Measurements from ENCODE around the gene PRAME.
"Not testable (repeated sequence)": the region's sequence is repeated elsewhere in the genome, so short reads cannot be mapped to it uniquely, and the experiment has no call there.

Gene PRAME

GRCh38 chr22:22550789-22551434 is 8.2 kb downstream of the PRAME start:
- DNase-seq (ENCODE audit: low read depth, low spot score): no peak

GRCh38 chr22:22548910-22549309 is 10.2 kb downstream of the PRAME start:
- no peak for DNase-seq (ENCODE audit: low read depth, low spot score)

GRCh38 chr22:22548317-22548716 is 10.7 kb downstream of the PRAME start:
- DNase-seq (ENCODE audit: low read depth, low spot score): no peak

GRCh38 chr22:22547692-22548300 is 11.3 kb downstream of the PRAME start:
- no peak for DNase-seq (ENCODE audit: low read depth, low spot score)

DNA sequence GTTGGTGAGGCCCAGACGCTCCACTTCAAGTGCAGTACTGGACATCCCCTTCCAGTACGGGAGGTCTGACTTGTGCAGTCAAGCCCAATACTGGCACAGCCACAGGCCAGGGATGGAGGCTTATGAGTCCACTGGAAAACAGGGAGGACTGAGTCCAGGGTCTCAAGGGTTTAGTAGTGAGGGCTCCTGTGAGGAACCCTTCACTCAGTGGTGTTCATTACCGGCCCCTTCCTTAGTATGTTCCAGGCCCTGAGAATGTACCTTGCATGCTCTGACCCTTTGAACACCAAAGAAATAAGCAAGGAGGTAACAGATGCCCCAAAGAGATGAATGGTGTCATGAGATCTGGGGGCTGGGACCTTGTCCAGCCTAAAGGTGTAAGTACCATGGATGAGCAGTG is 11.8 kb downstream of the PRAME start:
- no peak for DNase-seq (ENCODE audit: low read depth, low spot score)

- DNase-seq (ENCODE audit: low read depth, low spot score): no peak
These were observed 12.6 kb downstream of the PRAME start for GRCh38 chr22:22546490-22546889.

DNA sequence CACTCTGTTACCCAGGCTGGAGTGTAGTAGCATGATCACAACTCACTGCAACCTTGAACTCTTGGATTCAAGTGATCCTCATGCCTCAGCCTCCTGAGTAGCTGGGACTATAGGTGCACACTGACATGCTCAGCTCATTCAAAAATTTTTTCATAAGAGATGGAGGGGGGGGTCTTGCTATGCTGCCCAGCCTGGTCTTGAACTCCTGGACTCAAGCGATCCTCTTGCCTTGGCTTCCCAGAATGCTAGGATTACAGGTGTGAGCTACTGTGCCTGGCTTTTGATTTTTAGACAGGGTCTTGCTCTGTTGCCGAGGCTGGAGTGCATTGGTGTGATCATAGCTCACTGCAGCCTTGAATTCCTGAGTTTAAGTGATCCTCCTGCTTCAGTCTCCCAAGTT is 14.0 kb downstream of the PRAME start:
- DNase-seq (ENCODE audit: low read depth, low spot score): no peak

DNA sequence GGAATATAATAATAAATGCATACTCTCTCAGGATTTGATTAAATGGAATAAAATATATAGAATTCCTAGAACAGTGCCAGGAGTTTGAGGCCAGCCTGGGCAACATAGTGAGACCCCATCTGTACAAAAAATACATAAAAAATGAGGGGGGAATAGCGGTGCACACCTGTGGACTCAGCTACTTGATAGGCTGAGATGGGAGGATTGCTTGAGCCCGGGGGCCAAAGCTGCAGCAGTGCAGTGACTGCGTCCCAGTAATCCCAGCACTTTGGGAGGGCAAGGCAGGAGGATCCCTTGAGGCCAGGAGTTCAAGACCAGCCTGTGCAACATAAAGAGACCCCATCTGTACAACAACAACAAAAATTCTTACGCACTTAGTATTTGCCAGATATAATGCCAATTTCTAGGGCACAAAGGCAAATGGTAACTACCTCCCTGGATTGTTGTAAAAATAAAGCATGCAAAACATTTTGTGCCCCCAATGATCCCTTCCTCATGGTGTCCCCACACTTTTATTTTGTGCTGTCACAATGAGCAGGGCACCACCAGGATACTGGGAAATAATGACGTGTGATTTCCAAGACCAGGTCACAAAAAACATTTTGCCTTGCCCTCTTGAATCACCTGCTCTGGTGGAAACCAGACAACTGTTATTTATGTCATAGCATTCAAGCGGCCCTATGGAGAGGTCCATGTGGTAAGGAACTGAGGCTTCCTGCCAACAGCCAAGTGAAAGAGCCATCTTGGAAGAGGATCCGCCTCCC is 20.7 kb downstream of the PRAME start:
- no peak for DNase-seq (ENCODE audit: low read depth, low spot score)

GRCh38 chr22:22536916-22537315 is 22.1 kb downstream of the PRAME start:
- DNase-seq (ENCODE audit: low read depth, low spot score): no peak

DNA sequence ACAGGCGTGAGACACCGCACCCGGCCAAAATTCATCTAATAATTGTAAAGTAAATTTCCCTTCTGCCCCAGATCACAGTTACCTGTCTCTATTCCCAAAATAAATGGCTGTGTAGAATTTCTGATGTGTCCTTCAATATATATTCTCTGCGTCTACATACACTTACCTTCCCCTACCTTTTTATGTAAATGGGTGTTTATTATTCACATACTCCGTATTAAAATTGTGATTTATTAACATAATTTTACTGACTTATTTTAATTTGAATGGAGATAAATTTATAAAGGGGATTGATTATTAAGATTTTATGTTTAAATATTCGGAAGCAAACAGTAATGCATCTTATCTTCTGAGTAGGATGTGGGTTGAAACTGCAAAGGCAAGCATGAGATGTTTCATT is 22.6 kb downstream of the PRAME start:
- no peak for DNase-seq (ENCODE audit: low read depth, low spot score)

DNA sequence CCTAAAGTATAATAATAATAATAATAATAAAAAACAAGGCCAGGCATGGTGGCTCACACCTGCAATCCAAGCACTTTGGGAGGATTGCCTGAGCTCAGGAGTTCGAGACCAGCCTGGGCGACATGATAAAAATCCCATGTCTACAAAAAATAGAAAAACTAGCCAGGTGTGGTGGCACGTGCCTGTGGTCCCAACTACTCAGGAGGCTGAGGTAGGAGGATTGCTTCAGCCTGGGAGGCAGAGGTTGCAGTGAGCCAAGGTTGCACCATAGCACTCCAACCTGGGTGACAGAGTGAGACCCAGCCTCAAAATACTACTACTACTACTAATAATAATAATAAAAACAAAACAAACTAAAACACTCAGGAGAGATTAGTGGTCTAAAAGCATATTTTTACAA is 23.4 kb downstream of the PRAME start:
- no peak for DNase-seq (ENCODE audit: low read depth, low spot score)

DNA sequence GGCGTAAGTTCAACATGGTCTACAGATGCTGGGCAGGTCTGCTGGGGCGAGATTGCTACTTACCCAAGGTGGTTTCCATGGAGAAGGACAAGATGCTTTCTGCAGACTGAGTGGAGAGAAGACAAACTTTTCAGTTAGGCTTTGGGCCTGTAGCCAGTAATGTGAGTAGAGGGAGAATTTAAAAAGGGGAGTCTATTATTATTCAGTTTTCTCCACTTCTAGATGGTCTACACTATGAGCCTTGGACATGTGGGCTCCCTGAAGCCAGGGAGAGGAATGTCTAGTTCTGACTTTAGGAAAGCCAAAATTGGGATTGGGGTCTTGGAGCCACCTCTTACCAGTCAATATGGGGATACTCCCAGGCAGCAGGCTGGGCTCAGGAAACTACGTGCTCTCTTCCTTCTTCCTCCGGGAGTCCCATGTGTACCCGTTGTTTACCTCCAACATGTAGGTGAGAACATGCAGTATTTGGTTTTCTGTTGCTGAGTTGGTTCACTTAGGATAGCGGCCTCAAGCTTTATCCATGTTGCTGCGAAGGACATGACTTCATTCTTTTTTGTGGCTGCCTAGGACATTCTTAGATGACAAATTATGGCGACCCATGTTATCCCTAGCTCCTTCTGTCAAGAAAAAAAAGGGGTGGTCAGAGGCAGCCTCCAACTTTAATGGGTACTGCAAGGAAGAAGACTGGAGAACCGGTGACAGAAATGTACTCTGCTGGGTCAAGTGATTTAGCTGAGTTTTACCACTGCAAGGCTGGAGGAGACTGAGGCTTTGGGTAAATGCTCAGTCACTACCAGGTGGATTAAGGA is 24.3 kb downstream of the PRAME start:
- no peak for DNase-seq (ENCODE audit: low read depth, low spot score)

DNA sequence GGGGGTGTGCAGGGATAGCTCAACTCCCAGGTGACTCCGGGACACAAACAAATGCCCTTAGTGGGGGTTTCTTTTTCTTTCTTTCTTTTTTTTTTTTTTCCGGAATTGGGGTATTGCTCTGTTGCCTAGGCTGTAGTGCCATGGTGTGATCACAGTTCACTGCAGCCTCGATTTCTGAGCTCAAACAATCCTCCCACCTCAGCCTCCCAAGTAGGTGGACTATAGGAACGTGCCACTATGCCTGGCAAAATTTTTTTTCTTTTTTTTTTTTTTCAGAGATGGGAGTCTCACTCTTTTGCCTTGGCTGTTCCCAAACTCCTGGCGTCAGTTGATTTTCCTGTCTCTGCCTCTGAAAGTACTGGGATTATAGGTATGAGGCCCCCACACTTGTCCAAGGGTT is 25.2 kb downstream of the PRAME start:
- no peak for DNase-seq (ENCODE audit: low read depth, low spot score)

DNA sequence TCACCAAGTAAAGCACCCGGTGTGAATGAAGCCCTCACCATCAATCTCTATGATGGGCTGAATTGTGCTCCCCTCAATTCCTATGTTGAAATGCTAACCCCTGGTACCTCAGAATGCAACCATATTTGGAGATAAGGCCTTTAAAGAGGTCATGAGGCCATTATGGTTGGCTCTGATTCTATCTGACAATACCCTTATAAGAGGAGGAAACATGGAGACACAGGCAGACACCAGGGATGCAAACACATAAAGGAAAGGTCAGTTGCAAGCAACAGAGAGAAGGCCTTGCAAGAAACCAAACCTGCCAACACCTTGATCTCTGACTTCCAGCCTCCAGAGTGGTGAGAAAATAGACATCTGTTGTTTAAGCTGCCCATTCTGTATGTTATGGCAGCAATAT is 25.6 kb downstream of the PRAME start:
- no peak for DNase-seq (ENCODE audit: low read depth, low spot score)

DNA sequence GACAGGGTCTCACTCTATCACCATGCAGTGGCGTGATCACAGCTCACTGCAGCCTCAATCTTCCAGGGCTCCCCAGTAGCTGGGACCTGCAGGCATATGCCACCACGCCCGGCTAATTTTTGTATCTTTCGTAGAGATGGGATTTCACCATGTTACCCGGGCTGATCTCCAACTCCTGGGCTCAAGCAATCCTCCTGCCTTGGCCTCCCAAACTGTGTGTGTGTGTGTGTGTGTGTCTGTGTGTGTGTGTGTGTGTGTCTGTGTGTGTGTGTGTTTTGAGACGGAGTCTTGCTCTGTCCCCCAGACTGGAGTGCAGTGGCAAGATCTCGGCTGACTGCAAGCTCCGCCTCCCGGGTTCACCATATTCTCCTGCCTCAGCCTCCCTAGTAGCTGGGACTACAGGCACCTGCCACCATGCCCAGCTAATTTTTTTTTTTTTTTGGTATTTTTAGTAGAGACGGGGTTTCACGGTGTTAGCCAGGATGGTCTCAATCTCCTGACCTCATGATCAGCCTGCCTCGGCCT is 26.5 kb downstream of the PRAME start:
- not testable (repeated sequence) for DNase-seq (ENCODE audit: low read depth, low spot score)

GRCh38 chr22:22531770-22532546 is 27.1 kb downstream of the PRAME start:
- DNase-seq (ENCODE audit: low read depth, low spot score): no peak

DNA sequence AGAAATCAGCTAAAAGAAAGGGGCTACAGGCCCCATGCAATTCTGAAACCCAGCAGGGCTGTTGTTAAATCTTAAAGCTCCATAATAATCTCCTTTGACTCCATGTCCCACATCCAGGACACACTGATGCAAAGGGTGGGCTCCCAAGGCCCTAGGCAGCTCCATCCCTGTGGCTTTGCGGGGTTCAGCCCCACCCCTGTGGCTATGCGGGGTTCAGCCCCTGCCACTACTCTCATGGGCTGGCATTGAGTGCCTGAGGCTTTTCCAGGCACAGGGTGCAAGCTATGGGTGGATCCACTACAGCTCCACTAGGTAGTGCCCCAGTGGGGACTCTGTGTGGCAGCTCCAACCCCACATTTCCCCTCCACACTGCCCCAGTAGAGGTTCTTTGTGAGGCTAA is 30.3 kb downstream of the PRAME start:
- no peak for DNase-seq (ENCODE audit: low read depth, low spot score)

GRCh38 chr22:22527312-22527711 is 31.8 kb downstream of the PRAME start:
- DNase-seq (ENCODE audit: low read depth, low spot score): no peak

GRCh38 chr22:22526125-22526912 is 32.7 kb downstream of the PRAME start:
- DNase-seq (ENCODE audit: low read depth, low spot score): no peak

- DNase-seq (ENCODE audit: low read depth, low spot score): no peak
These were observed 35.6 kb downstream of the PRAME start for GRCh38 chr22:22523494-22523893.
